NCI-H2196 (cell line): ENCODE results near the gene SCLT1.

Experiments
- DNase-seq: peaks from one replicate; lab custom pipeline; 2025; ENCODE audit not compliant: unreplicated experiment; lab: John Stamatoyannopoulos, UW

Gene SCLT1

DNA sequence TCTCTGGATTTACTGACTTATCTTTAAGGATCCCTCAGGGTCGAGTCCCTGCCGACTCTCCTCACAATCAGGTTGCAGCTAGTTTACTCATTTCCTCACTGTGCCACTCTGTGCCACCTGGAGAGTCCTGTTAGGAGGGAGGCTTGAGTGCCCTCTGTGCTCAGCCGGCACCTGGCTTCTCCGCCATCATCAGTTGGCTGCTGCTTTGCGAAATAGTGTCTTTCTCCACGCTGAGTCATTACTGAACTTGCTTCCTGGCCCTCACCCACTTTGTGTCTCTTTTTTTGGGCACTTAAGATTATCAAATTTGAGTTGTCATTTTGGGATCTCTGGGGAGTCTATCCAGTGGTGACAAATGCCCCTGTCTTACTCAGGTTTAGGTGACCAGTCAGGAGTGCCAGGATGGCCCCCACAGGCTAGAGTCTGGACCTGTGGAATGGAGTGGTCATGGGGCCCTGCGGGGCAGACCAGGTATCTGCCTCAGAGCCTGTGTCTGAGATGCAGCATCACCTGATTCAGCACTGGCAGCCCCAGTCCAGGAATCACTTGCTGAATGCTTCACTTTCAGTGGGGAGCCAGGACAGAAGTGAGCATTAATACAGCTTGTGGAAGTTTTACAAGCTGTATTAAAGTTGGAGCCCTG lies 246.1 kb downstream of the SCLT1 start:
- peak; percentile 54 for DNase-seq

DNA sequence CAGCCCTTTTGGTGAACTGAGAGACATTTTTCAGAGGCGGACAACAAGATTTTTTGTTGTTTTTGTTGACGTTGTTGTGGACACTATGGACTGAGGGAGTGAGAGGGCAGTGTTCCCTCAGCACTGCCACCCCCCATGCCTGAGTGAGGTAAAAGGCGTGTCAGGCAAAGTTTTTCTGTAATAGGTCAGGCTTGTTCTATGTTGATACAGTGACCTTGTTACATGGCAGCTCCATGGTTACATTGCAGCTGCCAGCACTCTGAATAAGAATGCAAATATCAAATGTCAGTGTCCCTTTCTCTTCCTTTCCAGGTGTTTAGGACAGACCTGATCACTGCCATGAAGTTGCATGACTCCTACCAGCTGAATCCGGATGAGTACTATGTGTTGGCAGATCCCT lies 247.3 kb downstream of the SCLT1 start:
- peak; percentile 53 for DNase-seq

DNA sequence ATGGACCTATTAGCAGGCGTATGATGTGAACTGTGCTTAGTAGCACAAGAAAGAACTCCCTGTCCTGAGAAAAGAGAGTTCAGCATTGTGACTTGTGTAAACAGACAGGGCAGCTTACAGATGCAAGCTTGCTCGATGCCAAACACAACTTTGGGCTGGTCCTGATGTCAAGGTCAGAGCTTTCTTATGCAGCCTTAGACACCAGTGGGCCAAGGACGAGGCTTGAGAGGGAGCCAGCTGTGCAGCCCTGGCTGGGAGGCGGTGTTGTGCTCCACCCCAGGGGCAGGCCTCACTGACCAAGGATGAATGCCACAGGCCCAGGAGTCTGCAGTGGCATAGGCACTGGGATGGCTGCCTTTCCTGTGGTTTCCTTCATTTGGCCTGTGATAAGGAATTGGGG lies 248.4 kb downstream of the SCLT1 start:
- DNase-seq = no peak

DNA sequence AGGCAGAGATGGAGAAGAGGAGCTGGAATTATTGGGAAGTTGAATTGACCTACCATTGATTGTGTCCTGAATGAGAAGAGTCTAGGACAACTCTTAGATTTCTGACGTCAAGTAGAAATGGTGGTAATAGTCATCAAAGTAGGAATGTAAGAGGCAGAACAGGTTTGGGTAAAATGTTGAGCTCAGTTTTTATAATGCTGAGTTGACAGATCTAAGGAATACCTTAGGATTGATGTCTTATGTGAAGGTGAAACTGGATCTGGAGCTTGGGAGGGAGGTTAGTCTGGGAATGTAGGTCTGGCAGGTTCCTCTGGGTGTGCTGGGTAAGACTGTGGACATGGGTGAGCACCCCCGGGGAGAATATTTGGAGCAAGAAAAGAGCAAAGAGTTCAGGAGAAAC lies 251.9 kb downstream of the SCLT1 start:
- no peak for DNase-seq

DNA sequence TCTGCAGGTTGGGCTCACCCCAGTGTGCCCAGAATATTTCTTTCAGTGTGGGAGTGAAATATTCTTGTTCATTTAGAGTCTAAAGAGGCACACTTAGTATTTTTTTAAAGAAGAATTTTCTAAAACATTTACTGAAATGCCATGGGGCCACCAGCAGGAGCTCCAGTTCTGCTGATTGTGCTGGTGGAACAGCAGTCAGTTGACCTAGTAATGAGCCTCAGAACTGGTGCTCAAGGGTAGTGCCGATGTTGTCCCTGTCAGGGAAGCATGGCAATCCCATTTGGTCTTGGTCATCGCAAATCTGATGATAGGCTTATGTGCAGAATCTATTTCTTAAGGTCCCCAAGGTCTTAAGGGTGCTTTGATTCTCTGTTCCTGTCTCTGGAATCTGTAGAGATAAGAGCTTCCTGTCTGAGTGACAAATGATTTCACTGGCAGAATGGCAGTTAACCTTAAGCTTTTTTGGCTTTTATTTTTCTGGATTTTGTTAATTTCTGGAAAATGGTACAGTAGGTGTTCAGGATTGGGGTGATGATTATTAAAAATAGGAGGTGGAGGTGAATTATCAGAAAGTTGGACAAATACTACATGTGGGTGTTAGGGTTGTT lies 252.5 kb downstream of the SCLT1 start:
- no peak for DNase-seq

DNA sequence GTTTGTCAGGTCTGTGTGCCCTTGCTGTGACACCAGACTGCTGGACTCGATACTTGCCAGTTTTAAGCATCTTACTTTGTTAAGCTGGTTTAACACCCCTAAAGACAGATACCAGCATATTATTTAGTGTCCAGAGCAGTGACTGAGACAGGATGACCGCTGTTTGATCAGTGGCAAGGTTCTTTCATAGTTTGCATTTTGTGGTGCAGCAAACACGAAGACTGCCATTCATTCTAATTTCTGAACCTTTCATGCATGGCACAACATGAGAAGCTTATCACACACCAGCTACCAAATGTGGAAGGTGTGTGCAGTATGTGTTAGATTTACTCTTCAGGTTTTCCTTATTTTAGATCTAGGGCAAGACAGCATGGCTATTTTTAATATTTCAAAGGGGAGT lies 255.7 kb downstream of the SCLT1 start:
- no peak for DNase-seq

DNA sequence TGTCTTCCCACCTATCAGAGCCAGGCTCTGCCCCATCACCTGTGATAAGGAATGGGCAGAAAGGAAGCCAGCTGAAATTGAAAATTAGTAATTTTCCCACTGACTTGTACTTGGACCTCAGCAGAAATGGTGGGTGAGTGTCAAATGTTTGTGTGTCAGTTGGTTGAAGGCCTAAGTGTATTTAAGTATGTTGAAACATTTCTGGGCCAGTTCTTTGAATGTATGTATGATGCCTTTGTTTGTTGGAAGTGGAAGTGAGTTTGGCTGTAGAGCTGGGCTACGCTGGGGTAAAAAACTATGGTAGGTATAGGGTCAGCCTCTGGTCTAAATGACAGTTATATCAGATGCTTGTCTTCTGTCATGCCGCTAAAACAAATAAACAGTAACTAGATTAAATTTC lies 256.1 kb downstream of the SCLT1 start:
- DNase-seq = no peak

DNA sequence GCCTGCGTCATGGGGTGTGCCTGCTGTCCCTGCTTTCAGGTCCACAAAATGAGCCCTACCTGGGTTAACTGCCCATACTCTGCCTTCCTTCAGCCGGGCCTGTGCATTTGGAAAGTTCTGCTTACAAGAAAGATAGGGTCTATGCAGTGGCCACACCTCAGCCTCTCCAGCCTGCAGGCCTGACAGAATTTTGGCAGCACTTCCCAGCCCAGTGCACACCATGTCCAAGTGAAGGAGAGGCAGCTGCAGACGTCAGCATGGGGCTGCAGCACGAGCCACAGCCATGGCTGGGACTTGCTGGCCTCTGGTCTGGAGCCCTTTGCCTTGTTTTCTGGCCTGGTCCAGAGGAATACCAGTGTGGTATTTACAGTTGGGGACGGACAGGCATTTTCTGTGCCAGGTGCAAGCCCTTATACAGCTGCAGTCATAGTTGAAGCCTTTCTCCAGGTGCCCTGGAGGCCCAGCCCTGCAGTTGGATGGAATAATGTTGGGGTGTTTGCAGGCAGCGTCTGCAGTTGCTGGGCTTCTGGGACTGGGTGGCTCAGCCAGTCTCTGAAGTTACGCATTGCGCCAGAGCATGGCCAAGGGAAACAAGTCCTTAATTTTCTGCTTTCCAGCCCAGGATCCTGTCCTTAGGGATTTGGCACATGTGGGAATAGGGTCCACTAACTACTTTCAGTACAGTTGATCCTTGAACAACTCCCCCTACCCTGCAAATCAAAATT lies 257.7 kb downstream of the SCLT1 start:
- DNase-seq = no peak
